Hematopoietic multipotent progenitor cell treated with erythropoietin and hydrocortisone succinate and interleukin-3 and kit ligand, for 6 days (in vitro differentiated cells): ENCODE results near the gene SLC9A4.

Source experiments
- DNase-seq: peaks from one replicate; pipeline ENCODE4 v3.0.0-alpha.2; 2015

The SLC9A4 gene

GRCh38 chr2:102502576-102502975 is 29.6 kb downstream of the SLC9A4 start:
- DNase-seq, result no peak

GRCh38 chr2:102504833-102505232 is 31.8 kb downstream of the SLC9A4 start:
- DNase-seq, result no peak

- no peak for DNase-seq
These were observed 32.3 kb downstream of the SLC9A4 start for GRCh38 chr2:102505290-102505689.

GRCh38 chr2:102506743-102507142 is 33.7 kb downstream of the SLC9A4 start:
- no peak for DNase-seq

GRCh38 chr2:102508863-102509262 is 35.8 kb downstream of the SLC9A4 start:
- peak; percentile 40 for DNase-seq

GRCh38 chr2:102509749-102510148 is 36.7 kb downstream of the SLC9A4 start:
- DNase-seq, result no peak

- DNase-seq, result no peak
These were observed 38.0 kb downstream of the SLC9A4 start for GRCh38 chr2:102510791-102511575.

- DNase-seq, result no peak
These were observed 39.1 kb downstream of the SLC9A4 start for GRCh38 chr2:102512161-102512560.

- DNase-seq, result no peak
These were observed 40.4 kb downstream of the SLC9A4 start for GRCh38 chr2:102513355-102513939.

GRCh38 chr2:102514061-102514785 is 41.2 kb downstream of the SLC9A4 start:
- DNase-seq, result no peak

- DNase-seq, result no peak
These were observed 42.8 kb downstream of the SLC9A4 start for GRCh38 chr2:102515851-102516250.

GRCh38 chr2:102518170-102518569 is 45.1 kb downstream of the SLC9A4 start:
- DNase-seq, result no peak

- DNase-seq, result peak; percentile 55
These were observed 47.0 kb downstream of the SLC9A4 start for GRCh38 chr2:102520009-102520408.

GRCh38 chr2:102520801-102521200 is 47.8 kb downstream of the SLC9A4 start:
- no peak for DNase-seq

GRCh38 chr2:102522162-102522561 is 49.1 kb downstream of the SLC9A4 start:
- DNase-seq, result no peak

GRCh38 chr2:102522890-102523289 is 49.9 kb downstream of the SLC9A4 start:
- no peak for DNase-seq

- DNase-seq, result no peak
These were observed 50.6 kb downstream of the SLC9A4 start for GRCh38 chr2:102523651-102524050.

- no peak for DNase-seq
These were observed 54.1 kb downstream of the SLC9A4 start for GRCh38 chr2:102527086-102527485.

- DNase-seq, result no peak
These were observed 65.5 kb downstream of the SLC9A4 start for GRCh38 chr2:102538491-102538890.

GRCh38 chr2:102540882-102541281 is 67.9 kb downstream of the SLC9A4 start:
- DNase-seq, result no peak

- DNase-seq, result no peak
These were observed 71.2 kb downstream of the SLC9A4 start for GRCh38 chr2:102544182-102544581.

- no peak for DNase-seq
These were observed 74.4 kb downstream of the SLC9A4 start for GRCh38 chr2:102547462-102547861.

GRCh38 chr2:102549027-102549426 is 76.0 kb downstream of the SLC9A4 start:
- no peak for DNase-seq

- no peak for DNase-seq
These were observed 77.1 kb downstream of the SLC9A4 start for GRCh38 chr2:102550151-102550550.
